ENCODE results near the gene PAIP1.
"Not testable (repeated sequence)": the region's sequence is repeated elsewhere in the genome, so short reads cannot be mapped to it uniquely, and the experiment has no call there.

PAIP1 gene

GRCh38 chr5:43556857-43557542, at the start of gene PAIP1:
Gene PAIP1 (minus strand): TSS chr5:43557077. CDS start chr5:43556846, 231 bp downstream.
- DNase-seq = peak; percentile 76 to 79

- DNase-seq = no peak
Measured at GRCh38 chr5:43606351-43606750, 49.5 kb upstream of the PAIP1 start.

- DNase-seq = no peak
Measured at GRCh38 chr5:43604699-43605098, 47.8 kb upstream of the PAIP1 start.

- peak; percentile 55 to 60 for DNase-seq
Measured at GRCh38 chr5:43603344-43604217, 46.7 kb upstream of the PAIP1 start.

- peak; percentile 71 to 77 for DNase-seq
Measured at GRCh38 chr5:43602461-43603343, 45.8 kb upstream of the PAIP1 start, which contains the start of gene NNT. Gene NNT (plus strand): TSS chr5:43603180. CDS start chr5:43609196, 6,016 bp downstream.

GRCh38 chr5:43601454-43602260, 44.8 kb upstream of the PAIP1 start:
- no peak for DNase-seq

GRCh38 chr5:43598927-43599326, 42.0 kb upstream of the PAIP1 start:
- not testable (repeated sequence) for DNase-seq

- no peak for DNase-seq
Measured at GRCh38 chr5:43592363-43592762, 35.5 kb upstream of the PAIP1 start.

- DNase-seq = no peak
Measured at GRCh38 chr5:43590700-43591099, 33.8 kb upstream of the PAIP1 start.

- no peak for DNase-seq
Measured at GRCh38 chr5:43589310-43589709, 32.4 kb upstream of the PAIP1 start.

- DNase-seq = no peak
Measured at GRCh38 chr5:43588842-43589241, 32.0 kb upstream of the PAIP1 start.

- no peak for DNase-seq
Measured at GRCh38 chr5:43584166-43584699, 27.4 kb upstream of the PAIP1 start.

- no peak for DNase-seq
Measured at GRCh38 chr5:43583724-43584123, 26.8 kb upstream of the PAIP1 start.

GRCh38 chr5:43582082-43583005, 25.5 kb upstream of the PAIP1 start:
- no peak for DNase-seq

GRCh38 chr5:43581398-43581797, 24.5 kb upstream of the PAIP1 start:
- no peak for DNase-seq

GRCh38 chr5:43580402-43581210, 23.7 kb upstream of the PAIP1 start:
- DNase-seq = not testable (repeated sequence)

- DNase-seq = no peak
Measured at GRCh38 chr5:43573058-43573457, 16.2 kb upstream of the PAIP1 start.

GRCh38 chr5:43572357-43572756, 15.5 kb upstream of the PAIP1 start:
- DNase-seq = no peak

- DNase-seq = no peak
Measured at GRCh38 chr5:43571237-43571636, 14.4 kb upstream of the PAIP1 start.

Data from stimulated activated CD4-positive, alpha-beta T cell treated with anti-CD3 and anti-CD28 coated beads, Interleukin-4, amount 100 ng/mL, for 4 hours (primary cell).